GM23338 (cell line): ENCODE measurements around the gene SPTA1. TPM values are rescaled to one million over a fixed set of nuclear protein-coding genes. Genes with fewer than 3 reads are reported as not detected.

Experiments used
- ATAC-seq: fragments of 200-7000 bp; cut with Tn5 transposase; 3 replicates; pipeline ENCODE4 v1.9.1; 2020
- DNase-seq: peaks from one replicate; pipeline ENCODE4 v3.0.0-alpha.2; 2015; ENCODE audit warnings: low spot score
- H2AFZ ChIP-seq: fragments of 200-600 bp; sonication (generic); 2 replicates; pipeline ENCODE4 v1.8.0; 2016; ENCODE audit warnings: antibody characterized with exemption, mild to moderate bottlenecking, moderate library complexity
- H3F3A ChIP-seq: fragments of 200-600 bp; sonication (generic); replicated peaks from 2 replicates; pipeline ENCODE4 v1.8.0; 2017; ENCODE audit warnings: antibody characterized with exemption, mixed run types, low read depth
- H3K27ac ChIP-seq: fragments of 200-600 bp; sonication (generic); 2 replicates; pipeline ENCODE4 v1.6.1; 2016; ENCODE audit warnings: low read depth
- H3K27me3 ChIP-seq: fragments of 200-600 bp; sonication (generic); 2 replicates; pipeline ENCODE4 v1.8.0; 2016; ENCODE audit warnings: mild to moderate bottlenecking, mixed run types, moderate library complexity; ENCODE audit not compliant: insufficient read depth
- H3K36me3 ChIP-seq: fragments of 200-600 bp; sonication (generic); 2 replicates; pipeline ENCODE4 v1.8.0; 2016; ENCODE audit warnings: mild to moderate bottlenecking; ENCODE audit not compliant: insufficient read depth
- H3K4me1 ChIP-seq: fragments of 200-600 bp; sonication (generic); 2 replicates; pipeline ENCODE4 v1.8.0; 2016; ENCODE audit warnings: mild to moderate bottlenecking, moderate library complexity; ENCODE audit not compliant: insufficient read depth
- H3K4me2 ChIP-seq: fragments of 200-600 bp; sonication (generic); 2 replicates; pipeline ENCODE4 v1.7.1; 2017; ENCODE audit warnings: mixed run types
- H3K4me3 ChIP-seq: fragments of 200-600 bp; sonication (generic); 2 replicates; pipeline ENCODE4 v1.6.1; 2016; ENCODE audit warnings: mixed run types
- H3K79me2 ChIP-seq: fragments of 200-600 bp; sonication (generic); replicated peaks from 2 replicates; pipeline ENCODE4 v1.8.0; 2017; ENCODE audit warnings: mild to moderate bottlenecking; ENCODE audit not compliant: insufficient read depth
- H3K9me2 ChIP-seq: fragments of 200-600 bp; sonication (generic); 2 replicates; pipeline ENCODE4 v1.8.0; 2017; ENCODE audit not compliant: insufficient read depth
- H4K20me1 ChIP-seq: fragments of 200-600 bp; sonication (generic); replicated peaks from 2 replicates; pipeline ENCODE4 v1.8.0; 2017; ENCODE audit warnings: mild to moderate bottlenecking; ENCODE audit not compliant: insufficient read depth
- H3K27ac Mint-ChIP-seq: 2 replicates; pipeline ENCODE4 v1.8.0; 2020; ENCODE audit warnings: inconsistent platforms, mild to moderate bottlenecking, moderate library complexity, mixed read lengths
- H3K27me3 Mint-ChIP-seq: 3 replicates; pipeline ENCODE4 v1.8.0; 2022; ENCODE audit warnings: low read depth, mild to moderate bottlenecking, moderate library complexity, mixed read lengths, inconsistent platforms; ENCODE audit not compliant: insufficient read depth, poor library complexity
- H3K36me3 Mint-ChIP-seq: 3 replicates; pipeline ENCODE4 v1.8.0; 2021; ENCODE audit warnings: low read depth, mild to moderate bottlenecking, inconsistent platforms, moderate library complexity, mixed read lengths
- H3K4me1 Mint-ChIP-seq: 3 replicates; pipeline ENCODE4 v1.8.0; 2020; ENCODE audit warnings: mild to moderate bottlenecking, inconsistent platforms, mixed read lengths
- H3K4me3 Mint-ChIP-seq: 3 replicates; pipeline ENCODE4 v1.8.0; 2021; ENCODE audit warnings: moderate library complexity, mild to moderate bottlenecking, inconsistent platforms, mixed read lengths
- H3K9me3 Mint-ChIP-seq: 3 replicates; pipeline ENCODE4 v1.8.0; 2020; ENCODE audit warnings: moderate library complexity, mild to moderate bottlenecking, inconsistent platforms, mixed read lengths
- CREB1 ChIP-seq: fragments of 250-450 bp; sonication (Bioruptor Pico); IDR thresholded peaks from 2 replicates; pipeline ENCODE4 v1.5.0; 2020; ENCODE audit warnings: low read depth, mild to moderate bottlenecking, moderate library complexity
- EZH2 ChIP-seq: fragments of 200-600 bp; sonication (generic); IDR thresholded peaks from one replicate; pipeline ENCODE4 v1.8.0; 2017; ENCODE audit warnings: antibody characterized with exemption, mild to moderate bottlenecking, low read depth; ENCODE audit not compliant: unreplicated experiment
- EZH2phosphoT487 ChIP-seq: fragments of 200-600 bp; sonication (generic); IDR thresholded peaks from one replicate; pipeline ENCODE4 v1.8.1; 2018; ENCODE audit warnings: antibody characterized with exemption; ENCODE audit not compliant: unreplicated experiment
- JUNB ChIP-seq: IDR thresholded peaks from one replicate; pipeline ENCODE4 v1.6.1; 2016; ENCODE audit warnings: antibody characterized with exemption; ENCODE audit not compliant: unreplicated experiment
- NANOG ChIP-seq: IDR thresholded peaks from 2 replicates; pipeline ENCODE4 v1.6.1; 2016; ENCODE audit warnings: antibody characterized with exemption, borderline replicate concordance
- POLR2AphosphoS5 ChIP-seq: IDR thresholded peaks from 2 replicates; pipeline ENCODE4 v1.6.1; 2016; ENCODE audit warnings: antibody characterized with exemption, low read depth
- STAT1 ChIP-seq: IDR thresholded peaks from one replicate; pipeline ENCODE4 v1.6.1; 2016; ENCODE audit warnings: antibody characterized with exemption; ENCODE audit not compliant: unreplicated experiment
- ZNF114 ChIP-seq: fragments of 250-450 bp; sonication (Bioruptor Pico); IDR thresholded peaks from 2 replicates; pipeline ENCODE4 v1.5.0; 2020; ENCODE audit warnings: mild to moderate bottlenecking, moderate library complexity
- ZNF331 ChIP-seq: fragments of 250-450 bp; sonication (Bioruptor Pico); IDR thresholded peaks from 2 replicates; pipeline ENCODE4 v1.5.0; 2020; ENCODE audit warnings: low read depth, mild to moderate bottlenecking, moderate library complexity
- polyA plus RNA-seq: library from polyadenylated mRNA; unstranded; fragments of >200 nt; fragmentation: Nextera tagmentation; extraction: Ambion mirVana; gene quantifications from 2 replicates; pipeline ENCODE4 v1.2.1, GENCODE V29; 2016
- total RNA-seq: library from RNA; depleted of rRNA; stranded (reverse); fragments of >200 nt; shearing (Covaris generic); gene quantifications from 2 replicates; pipeline ENCODE4 v1.2.3, GENCODE V29; 2014
- TF ChIP-seq, protein P1 (sequence below): fragments of 250-450 bp; sonication (Bioruptor Pico); IDR thresholded peaks from 2 replicates; pipeline ENCODE4 v1.5.0; 2020; ENCODE audit warnings: mild to moderate bottlenecking, moderate library complexity
- TF ChIP-seq, protein P2 (sequence below): IDR thresholded peaks from 2 replicates; pipeline ENCODE4 v1.6.1; 2016; ENCODE audit warnings: antibody characterized with exemption
- TF ChIP-seq, protein P3 (sequence below): IDR thresholded peaks from one replicate; pipeline ENCODE4 v1.6.1; 2018; ENCODE audit warnings: antibody characterized with exemption; ENCODE audit not compliant: unreplicated experiment
- TF ChIP-seq, protein P4 (sequence below), 2 experiments: fragments of 200-600 bp in 1 of 2; sonication (generic) in 1 of 2; conservative IDR thresholded peaks; 2 replicates each; pipeline versions ENCODE4 v1.5.1 to v1.6.1; 2016 to 2017; ENCODE audit warnings: antibody characterized with exemption in 2 of 2, low read depth in 2 of 2, mild to moderate bottlenecking in 2 of 2, moderate library complexity in 1 of 2

The SPTA1 gene
- total and polyA plus RNA-seq, 2 experiments from 2014 or later, result not detected

- TF ChIP-seq, protein P1, sequence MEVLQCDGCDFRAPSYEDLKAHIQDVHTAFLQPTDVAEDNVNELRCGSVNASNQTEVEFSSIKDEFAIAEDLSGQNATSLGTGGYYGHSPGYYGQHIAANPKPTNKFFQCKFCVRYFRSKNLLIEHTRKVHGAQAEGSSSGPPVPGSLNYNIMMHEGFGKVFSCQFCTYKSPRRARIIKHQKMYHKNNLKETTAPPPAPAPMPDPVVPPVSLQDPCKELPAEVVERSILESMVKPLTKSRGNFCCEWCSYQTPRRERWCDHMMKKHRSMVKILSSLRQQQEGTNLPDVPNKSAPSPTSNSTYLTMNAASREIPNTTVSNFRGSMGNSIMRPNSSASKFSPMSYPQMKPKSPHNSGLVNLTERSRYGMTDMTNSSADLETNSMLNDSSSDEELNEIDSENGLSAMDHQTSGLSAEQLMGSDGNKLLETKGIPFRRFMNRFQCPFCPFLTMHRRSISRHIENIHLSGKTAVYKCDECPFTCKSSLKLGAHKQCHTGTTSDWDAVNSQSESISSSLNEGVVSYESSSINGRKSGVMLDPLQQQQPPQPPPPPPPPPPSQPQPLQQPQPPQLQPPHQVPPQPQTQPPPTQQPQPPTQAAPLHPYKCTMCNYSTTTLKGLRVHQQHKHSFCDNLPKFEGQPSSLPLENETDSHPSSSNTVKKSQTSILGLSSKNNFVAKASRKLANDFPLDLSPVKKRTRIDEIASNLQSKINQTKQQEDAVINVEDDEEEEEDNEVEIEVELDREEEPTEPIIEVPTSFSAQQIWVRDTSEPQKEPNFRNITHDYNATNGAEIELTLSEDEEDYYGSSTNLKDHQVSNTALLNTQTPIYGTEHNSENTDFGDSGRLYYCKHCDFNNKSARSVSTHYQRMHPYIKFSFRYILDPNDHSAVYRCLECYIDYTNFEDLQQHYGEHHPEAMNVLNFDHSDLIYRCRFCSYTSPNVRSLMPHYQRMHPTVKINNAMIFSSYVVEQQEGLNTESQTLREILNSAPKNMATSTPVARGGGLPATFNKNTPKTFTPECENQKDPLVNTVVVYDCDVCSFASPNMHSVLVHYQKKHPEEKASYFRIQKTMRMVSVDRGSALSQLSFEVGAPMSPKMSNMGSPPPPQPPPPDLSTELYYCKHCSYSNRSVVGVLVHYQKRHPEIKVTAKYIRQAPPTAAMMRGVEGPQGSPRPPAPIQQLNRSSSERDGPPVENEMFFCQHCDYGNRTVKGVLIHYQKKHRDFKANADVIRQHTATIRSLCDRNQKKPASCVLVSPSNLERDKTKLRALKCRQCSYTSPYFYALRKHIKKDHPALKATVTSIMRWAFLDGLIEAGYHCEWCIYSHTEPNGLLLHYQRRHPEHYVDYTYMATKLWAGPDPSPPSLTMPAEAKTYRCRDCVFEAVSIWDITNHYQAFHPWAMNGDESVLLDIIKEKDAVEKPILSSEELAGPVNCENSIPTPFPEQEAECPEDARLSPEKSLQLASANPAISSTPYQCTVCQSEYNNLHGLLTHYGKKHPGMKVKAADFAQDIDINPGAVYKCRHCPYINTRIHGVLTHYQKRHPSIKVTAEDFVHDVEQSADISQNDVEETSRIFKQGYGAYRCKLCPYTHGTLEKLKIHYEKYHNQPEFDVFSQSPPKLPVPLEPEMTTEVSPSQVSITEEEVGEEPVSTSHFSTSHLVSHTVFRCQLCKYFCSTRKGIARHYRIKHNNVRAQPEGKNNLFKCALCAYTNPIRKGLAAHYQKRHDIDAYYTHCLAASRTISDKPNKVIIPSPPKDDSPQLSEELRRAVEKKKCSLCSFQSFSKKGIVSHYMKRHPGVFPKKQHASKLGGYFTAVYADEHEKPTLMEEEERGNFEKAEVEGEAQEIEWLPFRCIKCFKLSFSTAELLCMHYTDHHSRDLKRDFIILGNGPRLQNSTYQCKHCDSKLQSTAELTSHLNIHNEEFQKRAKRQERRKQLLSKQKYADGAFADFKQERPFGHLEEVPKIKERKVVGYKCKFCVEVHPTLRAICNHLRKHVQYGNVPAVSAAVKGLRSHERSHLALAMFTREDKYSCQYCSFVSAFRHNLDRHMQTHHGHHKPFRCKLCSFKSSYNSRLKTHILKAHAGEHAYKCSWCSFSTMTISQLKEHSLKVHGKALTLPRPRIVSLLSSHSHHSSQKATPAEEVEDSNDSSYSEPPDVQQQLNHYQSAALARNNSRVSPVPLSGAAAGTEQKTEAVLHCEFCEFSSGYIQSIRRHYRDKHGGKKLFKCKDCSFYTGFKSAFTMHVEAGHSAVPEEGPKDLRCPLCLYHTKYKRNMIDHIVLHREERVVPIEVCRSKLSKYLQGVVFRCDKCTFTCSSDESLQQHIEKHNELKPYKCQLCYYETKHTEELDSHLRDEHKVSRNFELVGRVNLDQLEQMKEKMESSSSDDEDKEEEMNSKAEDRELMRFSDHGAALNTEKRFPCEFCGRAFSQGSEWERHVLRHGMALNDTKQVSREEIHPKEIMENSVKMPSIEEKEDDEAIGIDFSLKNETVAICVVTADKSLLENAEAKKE (CRISPR knock-in tag), result no peak
- TF ChIP-seq, protein P2, sequence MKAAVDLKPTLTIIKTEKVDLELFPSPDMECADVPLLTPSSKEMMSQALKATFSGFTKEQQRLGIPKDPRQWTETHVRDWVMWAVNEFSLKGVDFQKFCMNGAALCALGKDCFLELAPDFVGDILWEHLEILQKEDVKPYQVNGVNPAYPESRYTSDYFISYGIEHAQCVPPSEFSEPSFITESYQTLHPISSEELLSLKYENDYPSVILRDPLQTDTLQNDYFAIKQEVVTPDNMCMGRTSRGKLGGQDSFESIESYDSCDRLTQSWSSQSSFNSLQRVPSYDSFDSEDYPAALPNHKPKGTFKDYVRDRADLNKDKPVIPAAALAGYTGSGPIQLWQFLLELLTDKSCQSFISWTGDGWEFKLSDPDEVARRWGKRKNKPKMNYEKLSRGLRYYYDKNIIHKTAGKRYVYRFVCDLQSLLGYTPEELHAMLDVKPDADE, result no peak
- TF ChIP-seq POLR2AphosphoS5 (no peak), CREB1 (CRISPR knock-in tag) (no peak), ZNF114 (CRISPR knock-in tag) (no peak), NANOG (no peak)
Measured at GRCh38 chr1:158714754-158715153, 28.2 kb upstream of the SPTA1 start (continued).

DNA sequence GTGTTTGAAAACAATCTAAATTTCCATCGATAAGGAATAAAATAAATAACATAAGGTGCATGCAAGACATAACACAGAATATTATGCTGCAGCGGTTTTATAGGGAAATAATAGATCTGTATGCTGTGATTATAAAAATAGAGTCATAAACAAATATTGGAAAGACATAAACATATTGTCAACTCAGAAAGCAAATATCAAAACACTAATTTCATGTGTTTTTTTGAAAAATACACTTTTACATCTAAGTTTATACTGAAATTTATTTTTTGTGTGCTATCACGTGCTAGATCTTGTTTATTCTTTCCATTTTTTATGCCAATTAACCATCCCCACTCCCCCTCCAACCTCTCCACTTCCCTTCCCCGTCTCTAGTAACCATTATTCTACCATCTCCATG, 24.6 kb upstream of the SPTA1 start:
- H3K27ac ChIP-seq, result no peak overlapping the region
- H4K20me1 ChIP-seq, result no peaks in the 10 kb centered on the region
- H3F3A ChIP-seq, result no peaks in the 10 kb centered on the region
- H3K4me1 ChIP-seq, result no peaks in the 10 kb centered on the region
- DNase-seq (no peak), ATAC-seq (no peak)
- no peaks in the 10 kb centered on the region for H3K9me2 ChIP-seq
- H3K79me2 ChIP-seq, result no peaks in the 10 kb centered on the region
- Mint-ChIP-seq H3K36me3 (no peaks in the 10 kb centered on the region), H3K4me1 (no peaks in the 10 kb centered on the region), H3K27me3 (no peaks in the 10 kb centered on the region), H3K9me3 (no peaks in the 10 kb centered on the region), H3K4me3 (no peak overlapping the region), H3K27ac (no peak overlapping the region)
- no peak overlapping the region for H3K4me3 ChIP-seq
- no peaks in the 10 kb centered on the region for H3K27me3 ChIP-seq
- H3K4me2 ChIP-seq, result no peak overlapping the region
- H3K36me3 ChIP-seq, result no peaks in the 10 kb centered on the region
- no peak overlapping the region for H2AFZ ChIP-seq
- TF ChIP-seq EZH2phosphoT487, result no peak
- TF ChIP-seq EZH2, result no peak
- TF ChIP-seq, protein P3, sequence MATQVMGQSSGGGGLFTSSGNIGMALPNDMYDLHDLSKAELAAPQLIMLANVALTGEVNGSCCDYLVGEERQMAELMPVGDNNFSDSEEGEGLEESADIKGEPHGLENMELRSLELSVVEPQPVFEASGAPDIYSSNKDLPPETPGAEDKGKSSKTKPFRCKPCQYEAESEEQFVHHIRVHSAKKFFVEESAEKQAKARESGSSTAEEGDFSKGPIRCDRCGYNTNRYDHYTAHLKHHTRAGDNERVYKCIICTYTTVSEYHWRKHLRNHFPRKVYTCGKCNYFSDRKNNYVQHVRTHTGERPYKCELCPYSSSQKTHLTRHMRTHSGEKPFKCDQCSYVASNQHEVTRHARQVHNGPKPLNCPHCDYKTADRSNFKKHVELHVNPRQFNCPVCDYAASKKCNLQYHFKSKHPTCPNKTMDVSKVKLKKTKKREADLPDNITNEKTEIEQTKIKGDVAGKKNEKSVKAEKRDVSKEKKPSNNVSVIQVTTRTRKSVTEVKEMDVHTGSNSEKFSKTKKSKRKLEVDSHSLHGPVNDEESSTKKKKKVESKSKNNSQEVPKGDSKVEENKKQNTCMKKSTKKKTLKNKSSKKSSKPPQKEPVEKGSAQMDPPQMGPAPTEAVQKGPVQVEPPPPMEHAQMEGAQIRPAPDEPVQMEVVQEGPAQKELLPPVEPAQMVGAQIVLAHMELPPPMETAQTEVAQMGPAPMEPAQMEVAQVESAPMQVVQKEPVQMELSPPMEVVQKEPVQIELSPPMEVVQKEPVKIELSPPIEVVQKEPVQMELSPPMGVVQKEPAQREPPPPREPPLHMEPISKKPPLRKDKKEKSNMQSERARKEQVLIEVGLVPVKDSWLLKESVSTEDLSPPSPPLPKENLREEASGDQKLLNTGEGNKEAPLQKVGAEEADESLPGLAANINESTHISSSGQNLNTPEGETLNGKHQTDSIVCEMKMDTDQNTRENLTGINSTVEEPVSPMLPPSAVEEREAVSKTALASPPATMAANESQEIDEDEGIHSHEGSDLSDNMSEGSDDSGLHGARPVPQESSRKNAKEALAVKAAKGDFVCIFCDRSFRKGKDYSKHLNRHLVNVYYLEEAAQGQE, result no peak
- TF ChIP-seq STAT1, result no peak
- TF ChIP-seq ZNF114 (CRISPR knock-in tag), result no peak
- TF ChIP-seq JUNB, result no peak
- no peak for TF ChIP-seq POLR2AphosphoS5
- TF ChIP-seq, protein P4, sequence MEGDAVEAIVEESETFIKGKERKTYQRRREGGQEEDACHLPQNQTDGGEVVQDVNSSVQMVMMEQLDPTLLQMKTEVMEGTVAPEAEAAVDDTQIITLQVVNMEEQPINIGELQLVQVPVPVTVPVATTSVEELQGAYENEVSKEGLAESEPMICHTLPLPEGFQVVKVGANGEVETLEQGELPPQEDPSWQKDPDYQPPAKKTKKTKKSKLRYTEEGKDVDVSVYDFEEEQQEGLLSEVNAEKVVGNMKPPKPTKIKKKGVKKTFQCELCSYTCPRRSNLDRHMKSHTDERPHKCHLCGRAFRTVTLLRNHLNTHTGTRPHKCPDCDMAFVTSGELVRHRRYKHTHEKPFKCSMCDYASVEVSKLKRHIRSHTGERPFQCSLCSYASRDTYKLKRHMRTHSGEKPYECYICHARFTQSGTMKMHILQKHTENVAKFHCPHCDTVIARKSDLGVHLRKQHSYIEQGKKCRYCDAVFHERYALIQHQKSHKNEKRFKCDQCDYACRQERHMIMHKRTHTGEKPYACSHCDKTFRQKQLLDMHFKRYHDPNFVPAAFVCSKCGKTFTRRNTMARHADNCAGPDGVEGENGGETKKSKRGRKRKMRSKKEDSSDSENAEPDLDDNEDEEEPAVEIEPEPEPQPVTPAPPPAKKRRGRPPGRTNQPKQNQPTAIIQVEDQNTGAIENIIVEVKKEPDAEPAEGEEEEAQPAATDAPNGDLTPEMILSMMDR (conservative IDR thresholded peaks at IDR 0.05; ENCODE audit: low read depth in 2 of 2), result no peak
- no peak for TF ChIP-seq ZNF331 (CRISPR knock-in tag)
- TF ChIP-seq NANOG, result no peak
